Measurements from ENCODE around the gene ATXN7L2. TPM values are rescaled to one million over a fixed set of nuclear protein-coding genes. Genes with fewer than 3 reads are reported as not detected.

The ATXN7L2 gene
- total and polyA plus RNA-seq, 4 donors = 0.61 to 1.7 (median 1.3) TPM

DNA sequence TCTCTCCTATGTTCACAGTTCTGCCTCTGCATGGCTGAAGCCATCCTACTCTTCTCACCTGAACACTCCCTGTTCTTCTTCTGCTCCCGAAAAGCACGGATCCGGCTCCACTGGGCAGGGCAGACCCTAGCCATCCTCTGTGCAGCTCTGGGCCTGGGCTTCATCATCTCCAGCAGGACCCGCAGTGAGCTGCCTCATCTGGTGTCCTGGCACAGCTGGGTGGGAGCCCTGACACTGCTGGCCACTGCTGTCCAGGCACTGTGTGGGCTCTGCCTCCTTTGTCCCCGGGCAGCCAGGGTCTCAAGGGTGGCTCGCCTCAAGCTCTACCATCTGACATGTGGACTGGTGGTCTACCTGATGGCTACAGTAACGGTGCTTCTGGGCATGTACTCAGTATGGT is 12.0 kb downstream of the ATXN7L2 start:
- TF ChIP-seq, protein P1, sequence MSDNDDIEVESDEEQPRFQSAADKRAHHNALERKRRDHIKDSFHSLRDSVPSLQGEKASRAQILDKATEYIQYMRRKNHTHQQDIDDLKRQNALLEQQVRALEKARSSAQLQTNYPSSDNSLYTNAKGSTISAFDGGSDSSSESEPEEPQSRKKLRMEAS (IDR thresholded peaks at IDR 0.05) = no peak
- TF ChIP-seq, protein P2, sequence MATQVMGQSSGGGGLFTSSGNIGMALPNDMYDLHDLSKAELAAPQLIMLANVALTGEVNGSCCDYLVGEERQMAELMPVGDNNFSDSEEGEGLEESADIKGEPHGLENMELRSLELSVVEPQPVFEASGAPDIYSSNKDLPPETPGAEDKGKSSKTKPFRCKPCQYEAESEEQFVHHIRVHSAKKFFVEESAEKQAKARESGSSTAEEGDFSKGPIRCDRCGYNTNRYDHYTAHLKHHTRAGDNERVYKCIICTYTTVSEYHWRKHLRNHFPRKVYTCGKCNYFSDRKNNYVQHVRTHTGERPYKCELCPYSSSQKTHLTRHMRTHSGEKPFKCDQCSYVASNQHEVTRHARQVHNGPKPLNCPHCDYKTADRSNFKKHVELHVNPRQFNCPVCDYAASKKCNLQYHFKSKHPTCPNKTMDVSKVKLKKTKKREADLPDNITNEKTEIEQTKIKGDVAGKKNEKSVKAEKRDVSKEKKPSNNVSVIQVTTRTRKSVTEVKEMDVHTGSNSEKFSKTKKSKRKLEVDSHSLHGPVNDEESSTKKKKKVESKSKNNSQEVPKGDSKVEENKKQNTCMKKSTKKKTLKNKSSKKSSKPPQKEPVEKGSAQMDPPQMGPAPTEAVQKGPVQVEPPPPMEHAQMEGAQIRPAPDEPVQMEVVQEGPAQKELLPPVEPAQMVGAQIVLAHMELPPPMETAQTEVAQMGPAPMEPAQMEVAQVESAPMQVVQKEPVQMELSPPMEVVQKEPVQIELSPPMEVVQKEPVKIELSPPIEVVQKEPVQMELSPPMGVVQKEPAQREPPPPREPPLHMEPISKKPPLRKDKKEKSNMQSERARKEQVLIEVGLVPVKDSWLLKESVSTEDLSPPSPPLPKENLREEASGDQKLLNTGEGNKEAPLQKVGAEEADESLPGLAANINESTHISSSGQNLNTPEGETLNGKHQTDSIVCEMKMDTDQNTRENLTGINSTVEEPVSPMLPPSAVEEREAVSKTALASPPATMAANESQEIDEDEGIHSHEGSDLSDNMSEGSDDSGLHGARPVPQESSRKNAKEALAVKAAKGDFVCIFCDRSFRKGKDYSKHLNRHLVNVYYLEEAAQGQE (IDR thresholded peaks at IDR 0.05) = no peak
- TF ChIP-seq RAD21 (IDR thresholded peaks at IDR 0.05) (no peak), EGR1 (IDR thresholded peaks at IDR 0.05; ENCODE audit: low read depth in 2 of 2) (no peak), HNF4G (IDR thresholded peaks at IDR 0.05) (no peak), SP1 (IDR thresholded peaks at IDR 0.05) (no peak), HNF4A (conservative IDR thresholded peaks at IDR 0.05) (no peak), RXRA (IDR thresholded peaks at IDR 0.05) (no peak), YY1 (IDR thresholded peaks at IDR 0.05) (no peak), JUND (IDR thresholded peaks at IDR 0.05) (no peak), GABPA (IDR thresholded peaks at IDR 0.05 in 1 of 2, conservative IDR thresholded peaks at IDR 0.05 in 1 of 2) (no peak), NR2F2 (IDR thresholded peaks at IDR 0.05) (no peak), FOXA1 (IDR thresholded peaks at IDR 0.05) (no peak), TAF1 (conservative IDR thresholded peaks at IDR 0.05) (no peak)
- TF ChIP-seq, protein P3, sequence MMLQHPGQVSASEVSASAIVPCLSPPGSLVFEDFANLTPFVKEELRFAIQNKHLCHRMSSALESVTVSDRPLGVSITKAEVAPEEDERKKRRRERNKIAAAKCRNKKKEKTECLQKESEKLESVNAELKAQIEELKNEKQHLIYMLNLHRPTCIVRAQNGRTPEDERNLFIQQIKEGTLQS (IDR thresholded peaks at IDR 0.05) = no peak
- TF ChIP-seq, protein P4, sequence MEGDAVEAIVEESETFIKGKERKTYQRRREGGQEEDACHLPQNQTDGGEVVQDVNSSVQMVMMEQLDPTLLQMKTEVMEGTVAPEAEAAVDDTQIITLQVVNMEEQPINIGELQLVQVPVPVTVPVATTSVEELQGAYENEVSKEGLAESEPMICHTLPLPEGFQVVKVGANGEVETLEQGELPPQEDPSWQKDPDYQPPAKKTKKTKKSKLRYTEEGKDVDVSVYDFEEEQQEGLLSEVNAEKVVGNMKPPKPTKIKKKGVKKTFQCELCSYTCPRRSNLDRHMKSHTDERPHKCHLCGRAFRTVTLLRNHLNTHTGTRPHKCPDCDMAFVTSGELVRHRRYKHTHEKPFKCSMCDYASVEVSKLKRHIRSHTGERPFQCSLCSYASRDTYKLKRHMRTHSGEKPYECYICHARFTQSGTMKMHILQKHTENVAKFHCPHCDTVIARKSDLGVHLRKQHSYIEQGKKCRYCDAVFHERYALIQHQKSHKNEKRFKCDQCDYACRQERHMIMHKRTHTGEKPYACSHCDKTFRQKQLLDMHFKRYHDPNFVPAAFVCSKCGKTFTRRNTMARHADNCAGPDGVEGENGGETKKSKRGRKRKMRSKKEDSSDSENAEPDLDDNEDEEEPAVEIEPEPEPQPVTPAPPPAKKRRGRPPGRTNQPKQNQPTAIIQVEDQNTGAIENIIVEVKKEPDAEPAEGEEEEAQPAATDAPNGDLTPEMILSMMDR (IDR thresholded peaks at IDR 0.05; ENCODE audit: low read depth, low read length, missing input control) = no peak
- TF ChIP-seq, protein P5, sequence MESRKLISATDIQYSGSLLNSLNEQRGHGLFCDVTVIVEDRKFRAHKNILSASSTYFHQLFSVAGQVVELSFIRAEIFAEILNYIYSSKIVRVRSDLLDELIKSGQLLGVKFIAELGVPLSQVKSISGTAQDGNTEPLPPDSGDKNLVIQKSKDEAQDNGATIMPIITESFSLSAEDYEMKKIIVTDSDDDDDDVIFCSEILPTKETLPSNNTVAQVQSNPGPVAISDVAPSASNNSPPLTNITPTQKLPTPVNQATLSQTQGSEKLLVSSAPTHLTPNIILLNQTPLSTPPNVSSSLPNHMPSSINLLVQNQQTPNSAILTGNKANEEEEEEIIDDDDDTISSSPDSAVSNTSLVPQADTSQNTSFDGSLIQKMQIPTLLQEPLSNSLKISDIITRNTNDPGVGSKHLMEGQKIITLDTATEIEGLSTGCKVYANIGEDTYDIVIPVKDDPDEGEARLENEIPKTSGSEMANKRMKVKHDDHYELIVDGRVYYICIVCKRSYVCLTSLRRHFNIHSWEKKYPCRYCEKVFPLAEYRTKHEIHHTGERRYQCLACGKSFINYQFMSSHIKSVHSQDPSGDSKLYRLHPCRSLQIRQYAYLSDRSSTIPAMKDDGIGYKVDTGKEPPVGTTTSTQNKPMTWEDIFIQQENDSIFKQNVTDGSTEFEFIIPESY (IDR thresholded peaks at IDR 0.05) = no peak
- no peaks in the 10 kb centered on the region for H3K9me3 ChIP-seq (ENCODE audit: control insufficient read depth in 4 of 4, low read length in 3 of 4)
- DNase-seq (ENCODE audit: low spot score) = no peak
- H3K27ac ChIP-seq (ENCODE audit: low read depth in 1 of 2, low read length in 2 of 2) = no peak overlapping the region
- H3K36me3 ChIP-seq (ENCODE audit: control insufficient read depth in 4 of 4, insufficient read depth in 3 of 4, low read depth in 1 of 4, low read length in 3 of 4) = peaks cover 0 to 15% (median 9%) of the 10 kb centered on the region in 4 donors
- 95% methylated on average over 7 of the region's 7 CpGs for WGBS
- H3K4me3 ChIP-seq (ENCODE audit: low read depth in 1 of 3, low read length in 3 of 3) = no peak overlapping the region
- H3K27me3 ChIP-seq (ENCODE audit: control insufficient read depth in 4 of 4, insufficient read depth in 4 of 4, low read length in 3 of 4) = no peaks in the 10 kb centered on the region
- H3K4me1 ChIP-seq (ENCODE audit: control insufficient read depth in 4 of 4, insufficient read depth in 4 of 4, low read length in 3 of 4) = peaks cover 0 to 12% (median 8%) of the 10 kb centered on the region in 4 donors
- H3K9ac ChIP-seq (ENCODE audit: low read depth in 1 of 2, low read length in 2 of 2) = no peak overlapping the region

Data from liver (tissue), 9 donors.